ENCODE data around the gene ENTPD8.

ENTPD8 gene

GRCh38 chr9:137446851-137447471 is 5.8 kb upstream of the ENTPD8 start:
- no peak overlapping the region for H3K4me3 ChIP-seq (ENCODE audit: insufficient read depth, low read depth, low read length, poor library complexity, severe bottlenecking)
- DNase-seq = no peak
- no peaks in the 10 kb centered on the region for H3K27me3 ChIP-seq (replicated peaks; ENCODE audit: control insufficient read depth, insufficient read depth, low read length, poor library complexity, severe bottlenecking)
- no peak overlapping the region for H3K27ac ChIP-seq (ENCODE audit: insufficient read depth, low read length, poor library complexity, severe bottlenecking)
- H3K9me3 ChIP-seq (ENCODE audit: control insufficient read depth, low read length) = no peaks in the 10 kb centered on the region
- no peaks in the 10 kb centered on the region for H3K36me3 ChIP-seq (ENCODE audit: control insufficient read depth, insufficient read depth, low read length)
- peaks cover 21% of the 10 kb centered on the region for H3K4me1 ChIP-seq (ENCODE audit: control insufficient read depth, insufficient read depth, low read length, poor library complexity, severe bottlenecking)

- Histone ChIP-seq H3K36me3 (ENCODE audit: control insufficient read depth, insufficient read depth, low read length) (no peaks in the 10 kb centered on the region), H3K27me3 (replicated peaks; ENCODE audit: control insufficient read depth, insufficient read depth, low read length, poor library complexity, severe bottlenecking) (no peaks in the 10 kb centered on the region), H3K9me3 (ENCODE audit: control insufficient read depth, low read length) (no peaks in the 10 kb centered on the region), H3K27ac (ENCODE audit: insufficient read depth, low read length, poor library complexity, severe bottlenecking) (no peak overlapping the region), H3K4me3 (ENCODE audit: insufficient read depth, low read depth, low read length, poor library complexity, severe bottlenecking) (no peak overlapping the region), H3K4me1 (ENCODE audit: control insufficient read depth, insufficient read depth, low read length, poor library complexity, severe bottlenecking) (peaks cover 19% of the 10 kb centered on the region)
- no peak for DNase-seq
Measured at GRCh38 chr9:137445930-137446431, 4.8 kb upstream of the ENTPD8 start.

- no peak overlapping the region for H3K27ac ChIP-seq (ENCODE audit: insufficient read depth, low read length, poor library complexity, severe bottlenecking)
- DNase-seq = peak; percentile 71 to 75 (median 72)
- no peaks in the 10 kb centered on the region for H3K27me3 ChIP-seq (replicated peaks; ENCODE audit: control insufficient read depth, insufficient read depth, low read length, poor library complexity, severe bottlenecking)
- no peak overlapping the region for H3K4me3 ChIP-seq (ENCODE audit: insufficient read depth, low read depth, low read length, poor library complexity, severe bottlenecking)
- no peaks in the 10 kb centered on the region for H3K9me3 ChIP-seq (ENCODE audit: control insufficient read depth, low read length)
- H3K36me3 ChIP-seq (ENCODE audit: control insufficient read depth, insufficient read depth, low read length) = no peaks in the 10 kb centered on the region
- H3K4me1 ChIP-seq (ENCODE audit: control insufficient read depth, insufficient read depth, low read length, poor library complexity, severe bottlenecking) = peaks cover 14% of the 10 kb centered on the region
Measured at GRCh38 chr9:137445275-137445807, 4.2 kb upstream of the ENTPD8 start.

- H3K4me1 ChIP-seq (ENCODE audit: control insufficient read depth, insufficient read depth, low read length, poor library complexity, severe bottlenecking) = peaks cover 9% of the 10 kb centered on the region
- H3K27me3 ChIP-seq (replicated peaks; ENCODE audit: control insufficient read depth, insufficient read depth, low read length, poor library complexity, severe bottlenecking) = no peaks in the 10 kb centered on the region
- no peaks in the 10 kb centered on the region for H3K36me3 ChIP-seq (ENCODE audit: control insufficient read depth, insufficient read depth, low read length)
- no peak overlapping the region for H3K4me3 ChIP-seq (ENCODE audit: insufficient read depth, low read depth, low read length, poor library complexity, severe bottlenecking)
- no peaks in the 10 kb centered on the region for H3K9me3 ChIP-seq (ENCODE audit: control insufficient read depth, low read length)
- no peak for DNase-seq
- no peak overlapping the region for H3K27ac ChIP-seq (ENCODE audit: insufficient read depth, low read length, poor library complexity, severe bottlenecking)
Measured at GRCh38 chr9:137444106-137444790, 3.1 kb upstream of the ENTPD8 start.

- no peak overlapping the region for H3K4me3 ChIP-seq (ENCODE audit: insufficient read depth, low read depth, low read length, poor library complexity, severe bottlenecking)
- no peaks in the 10 kb centered on the region for H3K9me3 ChIP-seq (ENCODE audit: control insufficient read depth, low read length)
- DNase-seq = no peak
- H3K27ac ChIP-seq (ENCODE audit: insufficient read depth, low read length, poor library complexity, severe bottlenecking) = no peak overlapping the region
- H3K4me1 ChIP-seq (ENCODE audit: control insufficient read depth, insufficient read depth, low read length, poor library complexity, severe bottlenecking) = peaks cover 9% of the 10 kb centered on the region
- H3K36me3 ChIP-seq (ENCODE audit: control insufficient read depth, insufficient read depth, low read length) = no peaks in the 10 kb centered on the region
- no peaks in the 10 kb centered on the region for H3K27me3 ChIP-seq (replicated peaks; ENCODE audit: control insufficient read depth, insufficient read depth, low read length, poor library complexity, severe bottlenecking)
Measured at GRCh38 chr9:137441935-137442321, 771 bp upstream of the ENTPD8 start.

- peaks cover 4% of the 10 kb centered on the region for H3K4me1 ChIP-seq (ENCODE audit: control insufficient read depth, insufficient read depth, low read length, poor library complexity, severe bottlenecking)
- H3K36me3 ChIP-seq (ENCODE audit: control insufficient read depth, insufficient read depth, low read length) = no peaks in the 10 kb centered on the region
- no peaks in the 10 kb centered on the region for H3K27me3 ChIP-seq (replicated peaks; ENCODE audit: control insufficient read depth, insufficient read depth, low read length, poor library complexity, severe bottlenecking)
- DNase-seq = no peak
- H3K27ac ChIP-seq (ENCODE audit: insufficient read depth, low read length, poor library complexity, severe bottlenecking) = no peak overlapping the region
- no peak overlapping the region for H3K4me3 ChIP-seq (ENCODE audit: insufficient read depth, low read depth, low read length, poor library complexity, severe bottlenecking)
- no peaks in the 10 kb centered on the region for H3K9me3 ChIP-seq (ENCODE audit: control insufficient read depth, low read length)
Measured at GRCh38 chr9:137439158-137439714, 1.9 kb downstream of the ENTPD8 start.

GRCh38 chr9:137438591-137439157 is 2.5 kb downstream of the ENTPD8 start:
- no peak overlapping the region for H3K27ac ChIP-seq (ENCODE audit: insufficient read depth, low read length, poor library complexity, severe bottlenecking)
- H3K9me3 ChIP-seq (ENCODE audit: control insufficient read depth, low read length) = no peaks in the 10 kb centered on the region
- H3K36me3 ChIP-seq (ENCODE audit: control insufficient read depth, insufficient read depth, low read length) = no peaks in the 10 kb centered on the region
- no peaks in the 10 kb centered on the region for H3K27me3 ChIP-seq (replicated peaks; ENCODE audit: control insufficient read depth, insufficient read depth, low read length, poor library complexity, severe bottlenecking)
- no peak for DNase-seq
- H3K4me3 ChIP-seq (ENCODE audit: insufficient read depth, low read depth, low read length, poor library complexity, severe bottlenecking) = no peak overlapping the region
- peaks cover 4% of the 10 kb centered on the region for H3K4me1 ChIP-seq (ENCODE audit: control insufficient read depth, insufficient read depth, low read length, poor library complexity, severe bottlenecking)

GRCh38 chr9:137437691-137438590 is 3.2 kb downstream of the ENTPD8 start:
- no peak for DNase-seq
- Histone ChIP-seq H3K36me3 (ENCODE audit: control insufficient read depth, insufficient read depth, low read length) (no peaks in the 10 kb centered on the region), H3K4me3 (ENCODE audit: insufficient read depth, low read depth, low read length, poor library complexity, severe bottlenecking) (no peak overlapping the region), H3K4me1 (ENCODE audit: control insufficient read depth, insufficient read depth, low read length, poor library complexity, severe bottlenecking) (peaks cover 4% of the 10 kb centered on the region), H3K27ac (ENCODE audit: insufficient read depth, low read length, poor library complexity, severe bottlenecking) (no peak overlapping the region), H3K9me3 (ENCODE audit: control insufficient read depth, low read length) (no peaks in the 10 kb centered on the region), H3K27me3 (replicated peaks; ENCODE audit: control insufficient read depth, insufficient read depth, low read length, poor library complexity, severe bottlenecking) (no peaks in the 10 kb centered on the region)

GRCh38 chr9:137436761-137437600 is 4.2 kb downstream of the ENTPD8 start:
- peaks cover 4% of the 10 kb centered on the region for H3K4me1 ChIP-seq (ENCODE audit: control insufficient read depth, insufficient read depth, low read length, poor library complexity, severe bottlenecking)
- no peak overlapping the region for H3K4me3 ChIP-seq (ENCODE audit: insufficient read depth, low read depth, low read length, poor library complexity, severe bottlenecking)
- no peaks in the 10 kb centered on the region for H3K9me3 ChIP-seq (ENCODE audit: control insufficient read depth, low read length)
- no peak overlapping the region for H3K27ac ChIP-seq (ENCODE audit: insufficient read depth, low read length, poor library complexity, severe bottlenecking)
- H3K36me3 ChIP-seq (ENCODE audit: control insufficient read depth, insufficient read depth, low read length) = no peaks in the 10 kb centered on the region
- no peak for DNase-seq
- H3K27me3 ChIP-seq (replicated peaks; ENCODE audit: control insufficient read depth, insufficient read depth, low read length, poor library complexity, severe bottlenecking) = no peaks in the 10 kb centered on the region
